Middle frontal gyrus (tissue), 1 donor: ENCODE results near the gene SCFD2.

Experiments used
- DNase-seq: peaks from one replicate; pipeline ENCODE4 v3.0.0-alpha.2; 2015; ENCODE audit warnings: low spot score; ENCODE audit errors: extremely low spot score

Gene SCFD2

DNA sequence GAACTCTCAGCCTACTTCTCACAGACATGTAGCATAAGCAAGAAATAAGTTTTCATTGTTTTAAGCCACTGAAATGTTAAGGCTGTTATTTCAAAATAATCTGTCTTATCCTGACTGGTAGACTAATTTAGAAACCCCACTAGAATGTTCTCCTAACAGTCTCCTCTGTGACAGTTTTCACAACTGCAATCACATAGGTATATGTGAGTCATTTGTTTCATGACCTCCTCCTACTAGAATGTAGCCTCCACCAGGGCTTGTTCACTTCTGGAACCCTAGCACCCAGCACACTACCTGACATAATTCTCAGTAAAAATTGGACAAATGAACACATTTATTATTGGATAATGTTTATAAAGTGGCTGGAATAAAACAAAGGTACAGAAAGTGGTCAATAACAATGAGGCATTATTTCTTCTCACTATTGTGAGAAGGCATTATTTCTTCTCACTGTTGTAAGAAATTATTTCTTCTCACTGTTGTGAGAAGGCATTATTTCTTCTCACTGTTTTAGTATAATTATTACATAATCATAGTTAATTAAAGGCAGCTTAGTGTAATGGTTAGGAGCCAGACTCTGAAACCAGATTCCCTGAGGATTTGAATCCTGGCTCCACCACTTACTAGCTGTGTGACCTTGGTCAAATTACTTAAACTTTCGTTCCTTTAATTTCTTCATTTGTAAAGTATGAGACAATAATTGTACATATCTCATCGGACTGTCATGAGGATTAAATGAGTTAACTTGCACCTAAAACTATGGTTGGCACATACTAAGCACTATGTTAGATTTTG lies 252.2 kb downstream of the SCFD2 start:
- DNase-seq: no peak

DNA sequence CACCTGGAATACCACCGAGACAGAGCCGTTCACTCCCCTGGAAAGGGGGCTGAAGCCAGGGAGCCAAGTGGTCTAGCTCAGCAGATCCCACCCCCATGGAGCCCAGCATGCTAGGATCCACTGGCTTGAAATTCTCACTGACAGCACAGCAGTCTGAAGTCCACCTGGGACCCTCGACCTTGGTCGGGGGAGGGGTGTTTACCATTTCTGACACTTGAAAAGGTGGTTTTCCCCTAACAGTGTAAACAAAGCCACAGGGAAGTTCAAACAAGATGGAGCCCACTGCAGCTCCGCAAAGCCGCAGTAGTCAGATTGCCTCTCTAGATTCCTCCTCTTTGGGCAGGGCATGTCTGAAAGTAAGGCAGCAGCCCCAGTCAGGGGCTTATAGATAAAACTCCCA lies 260.5 kb downstream of the SCFD2 start:
- no peak for DNase-seq

- no peak for DNase-seq
Observed at GRCh38 chr4:53103481-53103880, 262.4 kb downstream of the SCFD2 start.

- no peak for DNase-seq
Observed at GRCh38 chr4:53101191-53101581, 264.7 kb downstream of the SCFD2 start.

DNA sequence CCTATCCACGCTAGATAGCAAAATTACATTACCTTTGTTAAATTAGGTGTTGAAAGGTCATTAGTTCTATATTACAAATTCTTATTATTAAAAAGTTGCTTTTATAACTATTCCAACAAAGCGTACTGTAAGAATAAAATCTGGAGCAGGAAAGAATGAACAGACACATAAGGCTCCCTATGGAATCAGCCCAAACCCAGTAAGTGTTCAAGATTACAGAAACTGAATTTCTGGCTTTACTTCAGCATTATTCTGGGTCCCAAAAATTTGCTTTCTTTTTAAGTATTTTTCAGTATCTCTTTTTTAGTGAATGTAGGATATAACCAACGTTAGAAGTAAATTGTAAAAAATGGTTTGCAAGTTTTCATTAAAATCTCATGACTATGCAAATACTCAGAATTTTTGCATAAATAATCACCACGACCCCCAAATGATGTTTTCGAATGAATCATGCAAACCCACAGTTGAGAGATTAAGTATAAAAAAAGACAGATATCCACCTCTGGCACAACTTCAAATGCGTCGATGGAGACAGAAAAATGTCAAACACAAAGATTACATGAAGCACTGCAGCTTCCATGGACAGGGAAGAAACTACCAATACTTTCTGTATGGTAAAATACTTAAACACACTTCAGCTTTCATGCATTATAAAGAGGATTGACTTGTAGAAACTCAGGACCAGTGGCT lies 265.2 kb downstream of the SCFD2 start:
- no peak for DNase-seq

DNA sequence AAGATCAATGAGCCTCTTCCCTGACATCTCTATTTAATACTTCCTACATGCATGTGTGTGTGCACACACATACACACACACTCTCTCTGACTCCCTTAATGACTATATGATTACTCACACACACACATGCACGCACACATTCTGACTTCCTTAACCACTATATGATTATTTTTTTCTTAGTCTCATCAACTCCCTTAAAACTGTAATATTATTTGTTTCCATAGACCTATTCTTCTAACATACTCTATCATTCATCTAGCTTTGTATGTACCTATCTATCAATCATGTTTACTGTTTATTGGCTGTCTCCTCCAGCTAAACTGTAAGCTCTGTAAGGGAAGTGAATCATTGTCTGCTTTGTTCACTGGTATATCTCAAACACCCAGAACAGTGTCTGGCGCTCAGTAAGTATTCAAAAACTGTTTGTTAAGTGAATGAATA lies 267.2 kb downstream of the SCFD2 start:
- no peak for DNase-seq

- no peak for DNase-seq
Observed at GRCh38 chr4:53094040-53094439, 271.8 kb downstream of the SCFD2 start.

DNA sequence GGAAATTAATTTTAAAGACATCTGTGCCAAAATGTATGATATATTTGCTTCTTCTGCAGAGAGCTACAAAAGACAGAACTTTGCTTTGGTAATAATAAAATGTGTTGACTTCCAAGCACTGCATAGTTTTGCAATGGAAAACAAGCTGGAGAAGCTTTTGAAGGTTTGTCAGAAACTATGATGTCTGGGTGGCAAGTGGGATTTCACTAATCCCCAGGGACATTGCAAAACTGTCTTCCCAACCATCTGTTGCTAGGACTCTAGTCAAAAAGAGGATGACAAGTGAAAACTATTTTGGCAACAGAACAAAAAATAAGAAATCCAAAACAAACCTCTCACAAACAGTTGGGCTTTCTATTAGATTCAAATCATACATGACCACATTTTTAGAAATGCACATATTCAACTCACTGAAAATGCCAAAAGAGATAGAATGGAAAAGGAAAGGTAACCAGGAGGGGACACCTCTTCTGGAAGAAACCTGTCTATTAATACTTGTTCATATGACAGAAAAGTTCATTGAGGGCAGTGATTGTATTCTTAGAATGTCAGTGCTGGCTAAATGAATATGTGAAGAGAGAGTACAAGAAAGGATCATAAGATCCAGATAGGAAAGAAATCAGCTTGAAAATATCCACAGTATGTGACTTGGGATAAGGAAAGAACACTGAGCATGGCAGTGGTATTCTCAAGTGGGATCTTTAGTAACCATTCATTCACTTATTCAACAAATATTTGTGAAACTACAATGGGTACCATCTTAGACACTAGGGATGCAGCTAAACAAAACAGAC lies 275.7 kb downstream of the SCFD2 start:
- no peak for DNase-seq

DNA sequence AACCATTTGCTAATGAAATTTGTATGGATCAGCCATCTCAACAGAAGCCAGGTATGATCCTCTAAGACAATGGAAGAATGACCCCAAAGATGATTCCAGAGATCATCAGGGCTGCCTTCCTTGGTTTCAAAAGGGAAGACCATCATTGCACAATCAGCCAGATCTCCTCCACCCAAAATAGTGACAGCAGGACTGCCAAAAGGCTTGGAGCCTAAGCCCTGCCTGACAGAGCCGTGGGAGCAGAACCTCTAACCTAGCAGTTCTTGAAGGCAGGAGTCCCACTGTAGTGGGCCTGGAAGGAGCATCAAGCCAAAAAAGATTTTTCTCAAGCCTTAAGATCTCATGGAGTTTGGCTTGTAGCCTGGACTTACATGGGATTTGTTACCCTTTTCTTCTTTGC lies 277.7 kb downstream of the SCFD2 start:
- DNase-seq: no peak

DNA sequence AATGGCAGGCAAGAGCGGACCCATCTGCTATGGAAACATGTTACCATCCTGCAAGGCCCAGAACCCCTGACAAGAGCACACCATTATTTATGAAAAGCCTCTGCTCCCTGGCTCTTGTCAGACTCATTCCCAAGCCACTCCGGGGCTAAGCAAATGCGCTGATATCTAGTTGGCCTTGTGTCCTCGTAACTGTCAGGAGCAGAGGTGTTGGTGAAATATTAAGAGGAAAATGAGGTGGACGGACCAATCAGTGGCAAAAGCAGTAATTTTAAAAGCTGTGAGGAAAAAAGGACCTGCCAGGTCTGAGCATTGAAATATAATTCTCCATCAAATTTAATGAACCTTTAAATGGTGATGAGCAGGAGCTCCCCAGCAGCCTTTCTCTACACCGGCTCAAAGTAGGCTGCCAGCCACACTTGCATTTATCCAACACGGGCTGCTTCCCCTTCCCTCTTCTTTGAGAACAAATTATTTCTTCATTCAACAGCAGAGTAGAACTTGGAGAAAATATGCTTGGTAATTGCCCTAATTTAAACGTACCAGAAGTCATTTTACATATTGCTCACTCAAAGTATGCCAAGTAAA lies 289.4 kb downstream of the SCFD2 start:
- DNase-seq: no peak

DNA sequence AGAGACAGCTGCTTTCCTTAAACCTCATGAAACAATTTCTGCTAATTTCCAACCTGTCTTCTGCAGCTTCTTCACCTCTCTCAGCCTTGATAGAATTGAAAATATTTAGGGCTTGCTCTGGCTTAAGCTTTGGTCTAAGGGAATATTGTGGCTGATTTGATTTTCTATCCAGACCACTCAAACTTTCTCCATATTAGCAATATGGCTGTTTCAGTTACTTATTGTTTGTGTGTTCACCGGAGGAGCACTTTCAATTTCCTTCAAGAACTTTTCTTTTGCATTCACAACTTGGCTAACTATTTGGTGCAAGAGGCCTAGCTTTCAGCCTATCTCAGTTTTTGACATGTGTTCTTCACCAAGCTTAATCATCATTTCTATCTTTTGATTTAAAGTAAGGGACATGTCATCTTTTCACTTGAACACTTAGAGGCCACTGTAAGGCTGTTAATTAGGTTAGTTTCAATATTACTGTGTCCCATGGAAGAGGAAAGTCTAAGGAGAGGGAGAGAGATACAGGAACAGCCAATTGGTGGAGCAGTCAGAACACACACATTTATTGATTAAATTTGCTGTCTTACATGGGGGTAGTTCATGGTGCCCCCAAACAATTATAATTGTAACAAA lies 290.6 kb downstream of the SCFD2 start:
- DNase-seq: no peak

GRCh38 chr4:53068755-53069330 lies 297.0 kb downstream of the SCFD2 start:
- DNase-seq: no peak

DNA sequence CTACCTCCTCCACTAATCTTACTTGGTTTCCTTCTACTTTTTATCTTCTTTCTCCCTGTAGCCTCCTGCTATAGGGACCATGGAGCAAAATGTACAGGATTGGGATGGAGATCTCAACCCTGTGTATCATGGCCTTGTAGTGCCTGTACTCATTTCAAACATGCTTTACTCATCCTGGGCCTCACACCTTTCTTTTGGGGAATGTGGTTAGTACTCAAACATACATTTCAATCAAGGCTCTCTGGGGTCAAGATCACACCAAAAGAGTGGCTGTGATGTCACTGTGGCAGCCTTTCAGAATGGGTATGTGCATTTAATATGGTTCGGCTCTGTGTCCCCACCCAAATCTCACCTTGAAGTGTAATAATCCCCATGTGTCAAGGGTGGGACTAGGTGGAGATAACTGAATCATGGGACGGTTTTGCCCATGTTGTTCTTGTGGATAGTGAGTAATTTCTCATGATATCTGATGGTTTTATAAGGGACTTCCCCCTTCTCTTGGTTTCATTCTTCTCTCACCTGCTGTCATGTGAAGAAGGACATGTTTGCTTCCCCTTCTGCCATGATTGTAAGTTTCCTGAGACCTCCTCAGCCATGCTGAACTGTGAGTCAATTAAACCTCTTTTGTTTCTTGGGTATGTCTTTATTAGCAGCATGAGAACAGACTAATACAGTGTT lies 298.6 kb downstream of the SCFD2 start:
- DNase-seq: no peak

DNA sequence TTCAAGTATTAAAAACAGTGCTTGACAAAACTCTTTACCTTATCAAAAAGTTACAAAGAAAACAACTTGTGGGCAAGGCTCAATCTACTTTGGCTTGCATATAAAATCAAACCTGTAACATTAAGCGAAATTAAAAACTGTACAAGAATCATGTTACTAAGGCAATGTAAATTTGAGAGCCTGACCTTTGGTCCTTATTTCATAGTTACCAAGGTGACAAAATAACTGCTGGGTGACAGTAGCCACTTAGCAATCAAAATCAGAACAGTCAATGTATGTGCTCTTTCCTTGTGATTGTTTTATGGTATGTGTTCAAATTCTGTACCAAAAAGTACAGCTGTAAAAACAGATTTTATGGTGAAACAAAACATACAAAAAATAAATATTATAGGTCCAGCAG lies 299.7 kb downstream of the SCFD2 start:
- no peak for DNase-seq

- DNase-seq: no peak
Observed at GRCh38 chr4:53064609-53065008, 301.3 kb downstream of the SCFD2 start.

GRCh38 chr4:53061091-53061850 lies 304.6 kb downstream of the SCFD2 start:
- no peak for DNase-seq

DNA sequence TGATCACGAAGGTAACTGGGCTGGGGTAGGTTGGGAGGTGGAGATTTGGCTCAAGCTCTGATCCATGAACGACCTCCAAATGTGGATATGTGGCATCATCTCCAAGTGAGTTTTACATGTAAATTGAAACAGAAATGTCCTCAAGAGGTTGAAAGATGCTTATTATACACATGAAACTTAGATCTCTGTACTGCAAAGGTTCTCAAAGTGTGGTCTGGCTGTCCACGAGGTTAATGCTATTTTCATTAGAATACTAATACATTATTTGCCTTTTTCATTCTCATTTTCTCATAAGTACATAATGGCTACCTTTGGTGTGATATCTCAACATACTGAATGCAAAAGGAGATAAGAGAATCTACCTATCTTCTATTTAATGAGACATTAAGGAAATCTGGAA lies 305.6 kb downstream of the SCFD2 start:
- DNase-seq: no peak

DNA sequence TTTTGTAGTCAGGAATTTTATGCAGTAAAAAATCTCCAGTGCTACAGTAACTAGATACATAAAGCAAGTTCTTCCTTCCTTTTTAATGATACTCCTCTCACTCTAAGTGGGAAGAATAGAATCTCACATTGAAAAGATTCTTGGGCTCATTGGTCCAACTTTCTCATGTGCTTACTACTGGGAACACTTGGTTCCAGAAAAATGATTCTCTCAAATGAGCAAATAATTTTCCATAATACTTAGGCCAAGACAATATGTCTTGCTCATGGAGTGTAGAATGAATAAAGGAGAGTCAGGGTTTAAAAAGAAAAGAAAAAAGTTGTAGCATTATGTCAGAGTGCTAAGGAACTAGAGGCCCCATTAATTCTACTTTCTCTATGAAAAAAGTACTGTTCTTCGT lies 306.0 kb downstream of the SCFD2 start:
- no peak for DNase-seq

DNA sequence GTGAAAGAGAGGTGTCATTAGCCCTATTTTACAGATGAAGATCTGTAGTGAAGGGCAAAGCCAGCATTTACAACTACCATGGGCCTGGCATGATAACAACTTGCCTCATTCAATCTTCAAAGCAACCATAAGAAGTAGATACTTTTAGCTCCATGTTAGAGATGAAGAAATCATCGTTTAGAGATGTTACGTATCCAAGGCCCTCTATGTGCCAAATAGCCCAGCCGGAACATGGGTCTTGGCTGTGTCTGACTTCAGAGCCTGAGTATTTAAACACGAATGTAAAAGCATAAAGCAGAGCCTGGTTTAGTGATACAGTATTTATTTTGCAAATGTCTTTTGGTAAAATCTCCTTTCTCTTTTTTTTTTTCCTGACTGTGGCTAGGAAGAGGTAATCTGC lies 306.6 kb downstream of the SCFD2 start:
- no peak for DNase-seq

GRCh38 chr4:53057679-53058078 lies 308.2 kb downstream of the SCFD2 start:
- DNase-seq: no peak
